ENCODE results near the gene KHDC1.

KHDC1 gene

DNA sequence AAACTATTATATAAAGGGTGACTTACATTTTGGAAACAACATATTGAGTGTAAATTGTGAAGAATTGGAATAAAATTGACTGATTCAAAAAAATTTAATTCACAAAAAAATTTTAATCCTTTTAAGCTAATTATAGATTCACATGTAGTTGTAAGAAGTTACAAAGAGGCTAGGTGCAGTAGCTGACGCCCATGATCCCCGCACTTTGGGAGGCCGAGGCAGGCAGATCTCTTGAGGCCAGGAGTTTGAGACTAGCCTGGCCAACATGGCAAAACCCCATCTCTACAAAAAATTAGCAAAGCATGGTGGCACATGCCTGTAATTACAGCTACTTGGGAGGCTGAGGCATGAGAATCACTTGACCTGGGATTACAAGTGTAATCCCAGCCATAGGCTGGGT is 30.3 kb upstream of the KHDC1 start (continued):
- TF ChIP-seq PRDM2 (tag by site-specific recombination; IDR thresholded peaks at IDR 0.05; ENCODE audit: borderline replicate concordance) (no peak), PBX3 (CRISPR knock-in tag; IDR thresholded peaks at IDR 0.05) (no peak), MEIS1 (CRISPR knock-in tag; IDR thresholded peaks at IDR 0.05; ENCODE audit: borderline replicate concordance) (no peak), REPIN1 (tag by site-specific recombination; IDR thresholded peaks at IDR 0.05; ENCODE audit: low read depth) (no peak), ZNF654 (tag by site-specific recombination; IDR thresholded peaks at IDR 0.05; ENCODE audit: low read depth) (no peak)

DNA sequence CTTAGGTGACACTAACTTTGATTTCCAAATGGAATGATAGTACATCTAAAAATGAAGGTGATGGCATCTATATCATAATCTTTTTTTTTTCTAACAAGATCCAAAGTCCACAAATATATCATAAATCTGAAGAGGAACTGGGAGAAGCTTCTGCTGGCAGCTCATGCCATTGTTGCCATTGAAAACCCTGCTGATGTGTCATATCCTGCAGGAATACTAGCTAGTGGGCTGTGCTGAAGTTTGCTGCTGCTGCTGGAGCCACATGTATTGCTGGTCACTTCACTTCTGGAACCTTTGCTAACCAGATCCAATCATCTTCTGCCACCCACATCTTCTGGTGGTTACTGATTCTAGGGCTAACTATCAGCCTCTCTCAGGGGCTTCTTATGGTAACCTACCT is 27.4 kb upstream of the KHDC1 start:
- peaks cover 12 to 23% of the 10 kb centered on the region in 2 experiments; a peak in 2 of 3 replicates for H3K36me3 ChIP-seq (ENCODE audit: control insufficient read depth in 2 of 2, insufficient read depth in 1 of 2, low read length in 2 of 2)
- CTCF ChIA-PET, result no interaction called here

More for the DNA sequence above, 27.4 kb upstream of the KHDC1 start:
- Histone ChIP-seq H3K27ac (ENCODE audit: extremely low read depth, low read depth, low read length) (no peak overlapping the region), H3K4me3 (ENCODE audit: low read depth, low read length) (no peak overlapping the region), H3K4me1 (ENCODE audit: control insufficient read depth, insufficient read depth, low read length) (no peaks in the 10 kb centered on the region), H3K9me3 (ENCODE audit: control insufficient read depth, insufficient read depth, low read depth, low read length) (no peaks in the 10 kb centered on the region)
- TF ChIP-seq ZNF140 (tag by site-specific recombination; IDR thresholded peaks at IDR 0.05) (no peak), MYNN (tag by site-specific recombination; IDR thresholded peaks at IDR 0.05; ENCODE audit: borderline replicate concordance) (no peak), ZNF701 (tag by site-specific recombination; IDR thresholded peaks at IDR 0.05) (no peak), ZNF610 (tag by site-specific recombination; IDR thresholded peaks at IDR 0.05; ENCODE audit: borderline replicate concordance) (no peak), ZNF792 (tag by site-specific recombination; IDR thresholded peaks at IDR 0.05) (no peak), PRDM6 (tag by site-specific recombination; IDR thresholded peaks at IDR 0.05) (no peak), ZFP37 (tag by site-specific recombination; IDR thresholded peaks at IDR 0.05) (no peak), ZNF266 (tag by site-specific recombination; IDR thresholded peaks at IDR 0.05; ENCODE audit: low read depth) (no peak), MZF1 (tag by site-specific recombination; IDR thresholded peaks at IDR 0.05; ENCODE audit: borderline replicate concordance) (no peak), ZSCAN4 (tag by site-specific recombination; IDR thresholded peaks at IDR 0.05) (no peak)
- TF ChIP-seq, protein P1, sequence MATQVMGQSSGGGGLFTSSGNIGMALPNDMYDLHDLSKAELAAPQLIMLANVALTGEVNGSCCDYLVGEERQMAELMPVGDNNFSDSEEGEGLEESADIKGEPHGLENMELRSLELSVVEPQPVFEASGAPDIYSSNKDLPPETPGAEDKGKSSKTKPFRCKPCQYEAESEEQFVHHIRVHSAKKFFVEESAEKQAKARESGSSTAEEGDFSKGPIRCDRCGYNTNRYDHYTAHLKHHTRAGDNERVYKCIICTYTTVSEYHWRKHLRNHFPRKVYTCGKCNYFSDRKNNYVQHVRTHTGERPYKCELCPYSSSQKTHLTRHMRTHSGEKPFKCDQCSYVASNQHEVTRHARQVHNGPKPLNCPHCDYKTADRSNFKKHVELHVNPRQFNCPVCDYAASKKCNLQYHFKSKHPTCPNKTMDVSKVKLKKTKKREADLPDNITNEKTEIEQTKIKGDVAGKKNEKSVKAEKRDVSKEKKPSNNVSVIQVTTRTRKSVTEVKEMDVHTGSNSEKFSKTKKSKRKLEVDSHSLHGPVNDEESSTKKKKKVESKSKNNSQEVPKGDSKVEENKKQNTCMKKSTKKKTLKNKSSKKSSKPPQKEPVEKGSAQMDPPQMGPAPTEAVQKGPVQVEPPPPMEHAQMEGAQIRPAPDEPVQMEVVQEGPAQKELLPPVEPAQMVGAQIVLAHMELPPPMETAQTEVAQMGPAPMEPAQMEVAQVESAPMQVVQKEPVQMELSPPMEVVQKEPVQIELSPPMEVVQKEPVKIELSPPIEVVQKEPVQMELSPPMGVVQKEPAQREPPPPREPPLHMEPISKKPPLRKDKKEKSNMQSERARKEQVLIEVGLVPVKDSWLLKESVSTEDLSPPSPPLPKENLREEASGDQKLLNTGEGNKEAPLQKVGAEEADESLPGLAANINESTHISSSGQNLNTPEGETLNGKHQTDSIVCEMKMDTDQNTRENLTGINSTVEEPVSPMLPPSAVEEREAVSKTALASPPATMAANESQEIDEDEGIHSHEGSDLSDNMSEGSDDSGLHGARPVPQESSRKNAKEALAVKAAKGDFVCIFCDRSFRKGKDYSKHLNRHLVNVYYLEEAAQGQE (tag by site-specific recombination; IDR thresholded peaks at IDR 0.05), result no peak
- POLR2A ChIA-PET, result no interaction called here

Measured in HEK293 (cell line).